Measurements from ENCODE around the gene MGAT5B.

DNA sequence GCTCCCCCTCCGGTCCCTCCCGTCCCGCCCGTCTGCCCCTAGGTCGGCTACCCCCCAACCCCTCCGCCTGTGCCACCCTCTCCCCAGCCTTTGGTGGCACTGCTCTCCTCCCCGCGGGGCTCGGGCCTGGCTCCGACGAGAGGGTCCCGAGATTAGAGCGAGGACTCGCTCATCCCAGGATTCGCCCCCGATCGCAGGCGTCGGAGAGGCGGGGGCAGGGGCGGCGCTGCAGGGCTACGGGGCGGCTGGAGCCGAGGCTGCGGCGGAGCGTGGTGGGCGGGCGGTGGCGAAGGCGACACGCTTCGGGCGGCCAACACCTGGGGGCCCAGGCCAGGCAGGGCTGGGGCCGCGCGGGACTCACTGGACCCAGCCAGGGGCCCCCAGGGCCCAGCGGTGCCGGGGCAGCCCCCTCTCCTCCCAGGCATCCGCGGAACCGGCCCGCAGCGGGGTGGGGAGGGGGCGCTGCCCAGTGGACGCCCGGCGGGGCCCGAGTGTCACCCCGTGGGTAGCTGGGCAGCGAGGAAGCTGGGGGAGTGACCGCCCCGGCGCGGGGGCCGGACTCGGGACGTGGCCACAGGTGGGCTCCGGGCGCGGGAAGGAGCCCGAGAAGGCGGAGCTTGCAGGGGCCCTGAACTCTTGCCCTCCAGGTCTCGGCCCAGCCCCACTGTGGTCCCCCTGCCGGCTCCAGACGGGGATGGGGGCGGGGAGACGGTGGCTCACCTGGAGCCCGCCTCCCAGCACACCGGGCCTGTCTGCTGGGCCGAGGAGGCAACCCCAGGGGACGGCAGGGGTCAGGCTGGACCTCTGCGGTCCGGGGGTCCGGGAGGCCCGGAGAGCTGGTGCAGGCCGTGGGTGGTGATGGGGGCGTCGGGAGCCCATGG, 1.5 kb downstream of the MGAT5B start:
- TF ChIP-seq CAMTA2 (CRISPR knock-in tag; conservative IDR thresholded peaks at IDR 0.05): no peak
- TF ChIP-seq ZNF146 (CRISPR knock-in tag; IDR thresholded peaks at IDR 0.05; ENCODE audit: unreplicated experiment): no peak
- TF ChIP-seq GABPA (tag; conservative IDR thresholded peaks at IDR 0.05; ENCODE audit: low read depth): no peak
- no peak for TF ChIP-seq TEAD4 (IDR thresholded peaks at IDR 0.05; ENCODE audit: low read length)
- no peak for TF ChIP-seq TEAD4 (CRISPR knock-in tag; IDR thresholded peaks at IDR 0.05; ENCODE audit: borderline replicate concordance)
- TF ChIP-seq MXI1 (IDR thresholded peaks at IDR 0.05; ENCODE audit: low read depth, low read length): no peak
